Measurements from ENCODE around the gene CLEC7A. TPM values are rescaled to one million over a fixed set of nuclear protein-coding genes. Genes with fewer than 3 reads are reported as not detected.
A peak's percentile ranks its signal among the peaks of the same experiment; 100 is the strongest.

The CLEC7A gene
- total RNA-seq, 1 donor from 2014 or later = 6.0 TPM

- no peak for DNase-seq (ENCODE audit: low spot score in 2 of 2)
- intact Hi-C loops (cut with DNase I) = loop anchor here (5.0 kb wide), 1 partner anchor 388 kb away; no protein-coding TSS in a partner anchor
- Histone ChIP-seq H3K27ac (no peak overlapping the region), H3K36me3 (no peaks in the 10 kb centered on the region), H3K4me3 (no peak overlapping the region), H3K4me1 (no peaks in the 10 kb centered on the region), H3K27me3 (no peaks in the 10 kb centered on the region), H3K9me3 (no peaks in the 10 kb centered on the region)
- peak; percentile 13 to 40 (median 22) for TF ChIP-seq CTCF (IDR thresholded peaks at IDR 0.05)
Observed at GRCh38 chr12:10140001-10140400, 10.0 kb upstream of the CLEC7A start.

- intact Hi-C loops (cut with DNase I) = no loop called here
Observed at GRCh38 chr12:10136637-10137205, 6.7 kb upstream of the CLEC7A start.

GRCh38 chr12:10135126-10135525, 5.1 kb upstream of the CLEC7A start:
- Histone ChIP-seq H3K36me3 (no peaks in the 10 kb centered on the region), H3K4me1 (no peaks in the 10 kb centered on the region), H3K27me3 (no peaks in the 10 kb centered on the region), H3K9me3 (no peaks in the 10 kb centered on the region), H3K27ac (no peak overlapping the region), H3K4me3 (no peak overlapping the region)
- intact Hi-C loops (cut with DNase I) = no loop called here
- DNase-seq (ENCODE audit: low spot score in 2 of 2) = no peak
- no peak for TF ChIP-seq CTCF (IDR thresholded peaks at IDR 0.05)

More at GRCh38 chr12:10136637-10137205, 6.7 kb upstream of the CLEC7A start:
- Histone ChIP-seq H3K9me3 (no peaks in the 10 kb centered on the region), H3K4me3 (no peak overlapping the region), H3K27me3 (no peaks in the 10 kb centered on the region), H3K27ac (no peak overlapping the region), H3K36me3 (no peaks in the 10 kb centered on the region), H3K4me1 (no peaks in the 10 kb centered on the region)
- no peak for DNase-seq (ENCODE audit: low spot score in 2 of 2)
- TF ChIP-seq CTCF (IDR thresholded peaks at IDR 0.05) = no peak

GRCh38 chr12:10132850-10133370, 2.9 kb upstream of the CLEC7A start:
- no peaks in the 10 kb centered on the region for H3K27me3 ChIP-seq
- no peaks in the 10 kb centered on the region for H3K9me3 ChIP-seq
- DNase-seq (ENCODE audit: low spot score in 2 of 2) = no peak
- H3K4me1 ChIP-seq = no peaks in the 10 kb centered on the region
- intact Hi-C loops (cut with DNase I) = no loop called here
- H3K27ac ChIP-seq = no peak overlapping the region
- no peaks in the 10 kb centered on the region for H3K36me3 ChIP-seq
- TF ChIP-seq CTCF (IDR thresholded peaks at IDR 0.05) = no peak
- H3K4me3 ChIP-seq = no peak overlapping the region

GRCh38 chr12:10131111-10131690, 1.2 kb upstream of the CLEC7A start:
- DNase-seq (ENCODE audit: low spot score in 2 of 2) = no peak
- Histone ChIP-seq H3K9me3 (no peaks in the 10 kb centered on the region), H3K36me3 (no peaks in the 10 kb centered on the region), H3K27ac (no peak overlapping the region), H3K4me3 (no peak overlapping the region), H3K4me1 (no peaks in the 10 kb centered on the region), H3K27me3 (no peaks in the 10 kb centered on the region)
- no peak for TF ChIP-seq CTCF (IDR thresholded peaks at IDR 0.05)
- intact Hi-C loops (cut with DNase I) = no loop called here

Data from ascending aorta (tissue), 2 donors.